Amniotic epithelial cell (primary cell): ENCODE data around the gene MRC1.
A peak's percentile ranks its signal among the peaks of the same experiment; 100 is the strongest.
"Not testable (repeated sequence)": the region's sequence is repeated elsewhere in the genome, so short reads cannot be mapped to it uniquely, and the experiment has no call there.

Experiments used
- DNase-seq: peaks from one replicate; pipeline ENCODE4 v3.0.0-alpha.2; 2010; ENCODE audit warnings: low read depth

MRC1 gene

GRCh38 chr10:17905491-17905890 is 96.3 kb downstream of the MRC1 start:
- peak; percentile 74 for DNase-seq

DNA sequence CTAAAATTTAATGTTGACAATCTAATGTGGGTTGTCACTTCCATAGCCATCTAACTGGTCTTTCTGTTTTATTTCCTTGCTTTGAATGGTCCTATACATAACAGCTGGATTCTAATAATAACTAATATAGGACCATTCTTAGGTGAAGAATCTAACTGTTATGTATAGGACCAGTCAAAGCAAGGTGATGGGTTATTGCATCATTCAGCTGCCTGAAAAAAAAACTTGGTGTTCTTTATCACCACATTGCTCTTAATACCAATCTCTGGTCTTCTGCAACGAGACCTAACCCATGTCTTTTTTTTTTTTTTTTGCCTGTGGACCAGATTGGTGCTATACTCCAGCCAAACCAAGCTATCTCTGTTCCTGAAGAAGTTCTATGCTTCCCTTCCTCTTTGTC is 96.9 kb downstream of the MRC1 start:
- DNase-seq: peak; percentile 28

GRCh38 chr10:17907641-17908040 is 98.5 kb downstream of the MRC1 start:
- no peak for DNase-seq

DNA sequence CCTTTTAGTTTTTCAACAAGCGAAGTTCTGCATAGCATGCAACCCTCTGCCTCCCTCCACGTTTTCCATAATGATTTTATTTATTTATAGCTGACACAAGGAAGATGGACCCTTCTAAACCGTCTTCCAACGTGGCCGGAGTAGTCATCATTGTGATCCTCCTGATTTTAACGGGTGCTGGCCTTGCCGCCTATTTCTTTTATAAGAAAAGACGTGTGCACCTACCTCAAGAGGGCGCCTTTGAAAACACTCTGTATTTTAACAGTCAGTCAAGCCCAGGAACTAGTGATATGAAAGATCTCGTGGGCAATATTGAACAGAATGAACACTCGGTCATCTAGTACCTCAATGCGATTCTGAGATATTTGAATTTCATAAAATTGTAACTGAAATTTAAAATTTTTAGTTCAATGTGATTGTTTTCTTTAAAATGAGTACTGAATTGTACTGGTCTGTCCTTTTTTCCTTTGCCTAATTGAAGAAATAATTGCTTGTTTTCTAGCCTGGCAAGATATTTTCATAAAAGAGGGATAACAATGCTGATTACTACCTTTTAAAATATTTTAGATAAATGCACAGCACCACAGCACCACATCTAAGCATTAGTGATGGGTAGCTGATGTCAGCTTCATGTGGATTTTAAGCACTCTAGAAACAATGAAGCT is 101.1 kb downstream of the MRC1 start:
- DNase-seq: peak; percentile 57

GRCh38 chr10:17912754-17913153 is 103.6 kb downstream of the MRC1 start:
- no peak for DNase-seq

GRCh38 chr10:17913604-17914003 is 104.5 kb downstream of the MRC1 start:
- no peak for DNase-seq

DNA sequence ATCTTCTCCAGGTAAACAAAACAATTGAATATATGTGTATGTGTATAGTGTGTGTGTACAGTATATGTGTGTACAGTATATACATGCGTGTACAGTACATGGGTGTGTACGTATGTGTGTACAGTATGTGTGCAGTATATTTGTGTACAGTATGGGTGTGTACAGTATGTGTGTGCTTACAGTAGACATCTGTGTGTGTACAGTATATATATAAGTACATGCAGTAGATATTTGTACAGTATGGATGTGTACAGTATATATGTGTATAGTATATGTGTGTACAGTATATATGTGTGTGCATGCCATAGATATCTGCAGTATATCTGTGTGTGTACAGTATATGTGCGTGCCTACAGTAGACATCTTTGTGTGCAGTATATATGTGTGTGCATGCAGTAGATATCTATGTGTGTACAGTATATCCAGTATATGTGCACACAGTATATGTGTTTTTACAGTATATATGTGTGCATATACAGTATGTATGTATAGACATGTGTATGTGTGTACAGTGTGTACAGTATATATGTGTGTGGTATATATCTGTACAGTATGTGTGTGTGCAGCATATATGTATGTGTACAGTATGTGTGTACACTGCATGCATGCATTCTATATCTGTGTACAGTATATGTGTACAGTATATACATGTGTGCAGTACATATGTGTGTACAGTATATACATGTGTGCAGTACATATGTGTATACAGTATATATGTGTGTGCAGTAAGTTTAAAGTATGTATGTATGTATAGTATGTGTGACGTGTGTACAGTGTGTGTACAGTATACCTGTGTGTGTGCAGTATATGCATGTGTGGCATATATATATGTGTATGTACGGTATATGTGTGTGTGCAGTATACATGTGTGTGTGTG is 105.3 kb downstream of the MRC1 start:
- no peak for DNase-seq

DNA sequence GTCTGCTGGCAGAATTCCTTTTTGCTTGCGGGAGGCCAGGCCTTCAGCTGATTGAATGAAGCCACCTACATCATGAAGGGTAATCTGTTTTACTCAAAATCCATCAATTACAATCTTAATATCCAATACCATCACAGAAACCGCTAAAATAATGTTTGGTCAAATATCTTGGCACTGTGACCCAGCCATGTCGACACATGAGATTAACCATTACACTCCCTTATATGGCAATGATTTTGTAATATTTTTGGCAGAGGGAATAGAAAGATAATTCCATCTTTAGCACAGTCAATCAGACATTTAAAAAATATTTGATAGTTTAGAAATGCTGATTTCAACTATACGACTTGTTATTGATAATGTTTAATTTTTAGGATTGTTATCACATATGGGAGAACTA is 106.0 kb downstream of the MRC1 start:
- DNase-seq: peak; percentile 57

- DNase-seq: no peak
Observed at GRCh38 chr10:17918187-17918903, 109.2 kb downstream of the MRC1 start.

DNA sequence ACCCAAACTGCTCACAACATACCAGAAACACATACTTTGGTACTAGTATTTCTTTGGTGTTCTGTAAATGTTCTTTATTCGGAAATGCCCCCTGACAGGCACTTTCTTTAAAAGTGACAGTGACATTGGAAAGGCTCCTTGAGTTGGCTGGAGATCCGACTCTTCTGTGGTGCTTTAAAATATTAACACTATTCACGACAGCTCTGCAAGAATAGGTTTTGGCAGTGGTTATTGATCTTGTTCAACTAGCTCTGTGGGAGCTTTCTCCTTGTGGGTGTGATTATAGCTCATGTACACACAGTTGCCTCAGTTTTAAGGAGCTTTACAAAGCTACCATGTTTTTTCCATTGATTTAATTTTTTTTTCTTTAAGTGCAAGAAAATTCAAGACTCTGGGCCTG is 112.2 kb downstream of the MRC1 start:
- DNase-seq: no peak

- DNase-seq: peak; percentile 92
Observed at GRCh38 chr10:17923728-17924127, 114.6 kb downstream of the MRC1 start.

DNA sequence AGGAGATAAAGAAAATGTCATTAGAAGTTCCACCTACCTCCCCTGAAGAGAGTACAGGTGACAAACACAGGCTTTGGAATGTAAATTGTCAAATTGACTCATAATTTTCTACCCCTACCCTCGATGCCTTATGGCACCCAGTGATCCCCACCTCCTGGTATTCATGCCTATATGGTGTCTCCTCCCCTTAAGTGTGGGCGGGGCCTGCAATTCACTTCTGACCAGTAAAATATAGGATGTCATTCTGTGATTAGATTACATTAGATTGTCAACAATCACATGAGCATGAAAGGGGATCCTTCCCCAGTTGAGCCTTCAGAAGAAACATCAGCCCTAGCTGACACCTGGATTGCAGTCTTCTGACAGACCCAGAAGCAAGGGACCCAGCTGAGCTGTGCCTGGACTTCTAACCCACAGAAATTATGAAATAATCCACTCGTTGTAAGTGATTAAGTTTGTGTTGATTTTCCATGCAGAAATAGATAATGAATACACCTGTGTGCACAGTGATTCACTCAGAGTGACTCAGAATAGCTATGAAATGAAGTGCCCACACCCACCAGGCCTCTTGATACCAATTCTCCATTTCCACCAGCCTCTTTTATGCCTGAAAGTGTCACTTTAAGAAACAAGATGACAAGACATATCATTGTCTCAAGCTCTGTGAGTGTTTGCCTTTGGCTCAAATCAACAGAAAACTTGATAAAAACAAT is 134.0 kb downstream of the MRC1 start:
- no peak for DNase-seq

DNA sequence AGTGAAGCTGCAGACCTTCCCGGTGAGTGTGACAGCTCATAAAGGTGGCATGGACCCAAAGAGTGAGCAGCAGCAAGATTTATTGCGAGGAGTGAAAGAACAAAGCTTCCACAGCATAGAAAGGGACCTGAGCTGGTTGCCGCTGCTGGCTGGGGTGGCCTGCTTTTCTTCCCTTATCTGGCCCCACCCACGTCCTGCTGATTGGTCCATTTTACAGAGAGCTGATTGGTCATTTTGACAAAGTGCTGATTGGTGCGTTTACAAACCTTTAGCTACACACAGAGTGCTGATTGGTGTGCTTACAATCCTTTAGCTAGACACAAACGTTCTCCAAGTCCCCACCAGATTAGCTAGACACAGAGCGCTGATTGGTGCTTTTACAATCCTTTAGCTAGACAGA is 141.1 kb downstream of the MRC1 start:
- not testable (repeated sequence) for DNase-seq

DNA sequence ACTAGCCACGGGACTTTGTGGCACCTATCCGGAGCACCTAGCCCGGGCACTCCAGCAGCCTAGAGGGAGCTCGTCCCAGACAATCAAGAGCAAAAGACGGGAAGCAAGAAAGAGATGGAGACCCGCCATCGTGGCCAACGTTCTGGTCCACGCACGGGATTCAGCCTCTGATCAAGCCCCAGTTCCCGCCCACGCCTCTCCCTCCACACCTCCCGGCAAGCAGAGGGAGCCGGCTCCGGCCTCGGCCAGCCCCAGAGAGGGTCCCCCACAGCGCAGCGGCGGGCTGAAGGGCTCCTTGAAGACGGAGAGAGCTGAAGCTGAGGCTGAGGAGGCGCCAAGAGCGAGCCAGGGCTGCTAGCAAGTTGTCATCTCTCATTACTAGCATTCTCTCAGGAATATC is 141.6 kb downstream of the MRC1 start:
- DNase-seq: no peak

DNA sequence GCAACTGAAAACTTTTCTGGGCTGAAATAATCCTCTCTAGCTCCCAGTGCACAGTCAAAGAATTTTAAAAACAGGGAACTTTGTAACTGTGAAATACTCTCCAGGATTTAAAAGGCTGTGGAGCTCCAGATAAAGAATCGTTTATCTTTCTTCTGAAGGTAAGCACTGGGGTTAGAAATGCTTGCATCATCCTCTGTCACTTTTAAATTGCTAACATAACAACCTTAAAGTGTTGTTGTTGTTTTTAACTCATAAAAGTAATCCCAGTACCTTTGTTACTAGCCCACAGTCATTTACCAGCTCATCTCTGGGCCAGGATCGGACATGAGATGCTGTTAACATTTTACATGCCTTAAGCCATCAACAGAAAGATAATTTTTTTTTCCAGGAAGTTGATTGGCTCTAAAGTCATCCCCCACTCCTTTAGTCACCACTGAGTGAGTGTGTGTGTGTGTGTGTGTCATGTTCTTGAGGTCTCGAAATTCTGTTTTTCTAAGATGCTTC is 142.8 kb downstream of the MRC1 start, which contains the start of gene SLC39A12:
TSS of gene SLC39A12 (plus strand) at position 51 of the 504 bp plus-strand sequence. CDS start 1,359 bp downstream, outside the sequence.
- peak; percentile 83 for DNase-seq

- not testable (repeated sequence) for DNase-seq
Observed at GRCh38 chr10:17954372-17954771, 145.2 kb downstream of the MRC1 start.

GRCh38 chr10:17954861-17955260 is 145.7 kb downstream of the MRC1 start:
- no peak for DNase-seq

- DNase-seq: no peak
Observed at GRCh38 chr10:17958049-17958448, 148.9 kb downstream of the MRC1 start.

- DNase-seq: no peak
Observed at GRCh38 chr10:17959870-17960269, 150.7 kb downstream of the MRC1 start.
